ENCODE data around the gene NR6A1.

The NR6A1 gene

GRCh38 chr9:124562328-124562727, 208.8 kb downstream of the NR6A1 start:
- DNase-seq: no peak

DNA sequence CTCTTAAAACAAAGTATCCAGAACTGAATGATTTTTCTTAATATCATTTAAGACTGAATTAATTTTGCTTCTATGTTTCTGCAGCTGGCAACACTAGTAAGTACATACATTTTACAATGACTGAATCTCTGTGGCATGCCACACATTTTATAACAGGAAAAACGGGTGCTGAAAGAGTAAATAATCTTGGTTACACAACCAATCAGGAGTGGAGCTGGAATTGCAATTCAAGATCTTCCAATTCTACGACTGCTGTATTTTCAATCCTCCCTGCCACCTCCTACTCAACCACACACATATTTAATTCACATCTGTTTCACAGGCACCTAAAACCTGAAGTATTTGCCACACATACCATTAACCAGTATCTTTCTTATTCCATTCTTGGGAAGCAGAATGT, 211.2 kb downstream of the NR6A1 start:
- peak; percentile 78 for DNase-seq

- no peak for DNase-seq
Measured at GRCh38 chr9:124558777-124559470, 212.2 kb downstream of the NR6A1 start.

DNA sequence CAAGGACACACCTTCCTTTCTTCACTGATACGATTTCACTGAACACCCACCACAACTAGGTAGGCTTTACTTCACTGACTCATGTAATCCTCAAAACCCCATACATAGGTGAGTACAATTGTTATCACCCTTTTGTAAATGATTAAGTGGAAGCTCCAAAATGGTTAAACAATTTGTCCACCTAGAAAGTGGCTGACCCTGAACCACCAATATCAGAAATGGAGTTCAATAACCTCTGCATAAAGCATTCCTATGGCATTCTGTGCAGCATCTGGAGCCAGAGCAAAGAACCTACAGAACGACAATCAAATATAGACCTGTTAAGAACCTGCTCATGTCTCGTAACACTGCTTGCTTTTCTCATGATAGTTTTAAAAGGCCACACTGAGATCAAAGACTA, 213.2 kb downstream of the NR6A1 start:
- DNase-seq: no peak

GRCh38 chr9:124555043-124555442, 216.1 kb downstream of the NR6A1 start:
- no peak for DNase-seq

- DNase-seq: peak; percentile 88
Measured at GRCh38 chr9:124553738-124554137, 217.4 kb downstream of the NR6A1 start.

GRCh38 chr9:124552273-124552605, 218.9 kb downstream of the NR6A1 start:
- DNase-seq: no peak

GRCh38 chr9:124551472-124552272, 219.4 kb downstream of the NR6A1 start:
- peak; percentile 75 for DNase-seq

DNA sequence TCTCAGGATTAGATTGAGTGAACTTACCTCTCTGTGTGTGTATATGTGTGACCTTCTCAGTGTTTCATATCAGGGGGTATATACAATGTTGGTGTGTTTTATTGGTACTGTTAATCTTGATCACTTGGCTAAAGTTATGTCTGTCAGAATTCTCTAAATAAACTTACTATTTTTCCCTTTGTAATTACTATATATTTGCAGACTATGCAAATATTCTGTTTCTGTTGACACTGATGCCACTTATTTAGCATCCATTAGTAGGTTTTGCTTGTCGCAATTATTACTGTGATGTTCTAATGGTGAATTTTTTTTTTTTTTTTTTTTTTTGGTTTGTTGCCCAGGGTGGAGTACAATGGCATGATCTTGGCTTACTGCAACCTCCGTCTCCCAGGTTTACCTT, 221.0 kb downstream of the NR6A1 start:
- no peak for DNase-seq

DNA sequence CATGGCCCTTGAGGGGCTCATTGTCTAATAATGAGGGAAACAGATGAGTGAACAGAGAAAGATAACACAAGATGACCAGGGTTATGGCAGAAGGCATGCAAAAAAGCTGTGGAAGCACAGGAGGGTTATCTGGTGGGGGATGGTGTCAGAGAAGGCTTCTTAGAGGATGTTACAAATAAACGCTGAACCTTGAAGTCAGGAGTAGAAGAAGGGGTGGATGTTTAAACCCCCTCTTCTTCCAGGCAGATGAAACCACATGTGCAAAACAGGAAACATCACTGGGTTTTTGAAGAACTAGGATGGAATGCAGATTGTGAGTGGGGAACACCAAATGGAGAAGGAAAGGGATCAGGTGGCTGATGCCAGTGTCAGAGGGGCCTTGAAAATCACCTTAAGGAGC, 222.1 kb downstream of the NR6A1 start:
- DNase-seq: no peak

- no peak for DNase-seq
Measured at GRCh38 chr9:124544535-124544934, 226.6 kb downstream of the NR6A1 start.

DNA sequence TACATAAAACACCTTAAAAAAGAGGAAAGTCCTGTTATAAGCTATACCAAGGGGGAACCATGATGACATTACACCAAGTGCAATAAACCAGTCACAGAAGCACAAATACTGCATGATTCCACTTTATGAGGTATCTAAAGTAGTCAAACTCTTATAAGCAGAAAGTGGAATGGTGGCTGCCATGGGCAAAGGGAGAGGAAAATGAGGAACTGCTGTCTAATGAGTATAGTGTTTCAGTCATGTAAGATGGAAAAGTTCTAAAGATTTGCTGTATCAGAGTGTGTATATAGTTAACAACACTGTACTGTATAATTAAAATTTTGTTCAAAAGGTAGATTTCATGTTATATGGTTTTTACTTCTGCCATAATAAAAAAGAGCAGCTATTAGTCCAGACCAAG, 229.3 kb downstream of the NR6A1 start:
- no peak for DNase-seq

- no peak for DNase-seq
Measured at GRCh38 chr9:124537926-124538325, 233.2 kb downstream of the NR6A1 start.

DNA sequence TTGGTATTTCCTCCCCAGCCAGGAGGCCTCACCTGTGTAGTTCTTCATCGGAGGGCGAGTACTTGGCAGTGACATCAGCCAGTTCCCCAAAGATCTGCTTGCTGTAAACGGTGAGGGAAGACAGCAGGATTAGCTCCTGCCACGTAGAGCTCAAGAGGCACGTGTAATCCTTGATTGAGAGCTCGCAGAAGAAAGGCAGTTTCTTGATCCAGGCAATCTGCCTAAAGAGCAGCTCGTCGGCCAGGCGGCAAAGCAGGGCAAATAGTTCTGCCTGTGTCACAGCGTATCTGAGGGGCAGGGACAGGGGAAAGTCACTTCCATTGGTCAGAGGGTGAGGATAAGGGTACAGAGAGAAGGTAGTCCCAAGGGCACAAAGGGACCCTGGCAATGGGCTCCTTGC, 235.3 kb downstream of the NR6A1 start:
- no peak for DNase-seq

- DNase-seq: no peak
Measured at GRCh38 chr9:124532897-124533296, 238.2 kb downstream of the NR6A1 start.

DNA sequence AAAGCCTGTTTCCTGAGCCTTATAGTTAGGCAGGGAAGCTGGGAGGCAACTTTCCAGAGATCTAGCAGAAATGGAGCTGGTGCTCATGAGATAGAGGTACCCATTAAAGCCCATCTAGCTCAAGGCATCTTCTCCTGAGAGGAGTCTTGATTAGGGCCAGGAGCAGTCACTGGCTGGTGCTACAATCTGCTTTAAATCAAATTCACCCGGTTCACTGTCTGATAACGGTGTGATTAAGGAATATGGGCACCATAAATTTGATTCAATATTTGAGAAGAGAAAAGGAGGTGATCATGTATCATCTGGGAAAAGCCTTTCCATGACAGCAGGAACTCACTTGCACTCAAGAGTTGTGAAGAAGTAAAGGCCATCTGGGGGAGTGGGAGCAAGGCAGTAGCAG, 240.0 kb downstream of the NR6A1 start:
- no peak for DNase-seq

DNA sequence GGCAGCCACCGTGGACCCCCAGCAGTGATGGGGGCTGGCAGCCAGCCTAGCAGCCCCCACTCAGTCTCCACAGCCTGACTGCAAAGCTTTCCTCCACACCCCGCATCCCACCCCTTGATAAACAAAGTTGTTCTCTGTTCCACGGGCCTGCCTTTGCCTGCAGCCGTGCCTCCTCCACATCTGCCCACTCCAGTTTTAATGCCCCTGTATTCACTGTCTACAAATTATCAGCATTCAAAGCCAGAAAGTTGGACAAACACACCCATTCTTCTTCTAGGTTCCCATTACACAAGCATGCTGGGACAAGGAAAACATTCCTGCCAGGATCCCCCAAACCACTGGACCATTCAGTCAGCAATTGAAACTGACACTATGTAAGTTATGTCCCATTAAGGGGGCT, 240.9 kb downstream of the NR6A1 start:
- no peak for DNase-seq

DNA sequence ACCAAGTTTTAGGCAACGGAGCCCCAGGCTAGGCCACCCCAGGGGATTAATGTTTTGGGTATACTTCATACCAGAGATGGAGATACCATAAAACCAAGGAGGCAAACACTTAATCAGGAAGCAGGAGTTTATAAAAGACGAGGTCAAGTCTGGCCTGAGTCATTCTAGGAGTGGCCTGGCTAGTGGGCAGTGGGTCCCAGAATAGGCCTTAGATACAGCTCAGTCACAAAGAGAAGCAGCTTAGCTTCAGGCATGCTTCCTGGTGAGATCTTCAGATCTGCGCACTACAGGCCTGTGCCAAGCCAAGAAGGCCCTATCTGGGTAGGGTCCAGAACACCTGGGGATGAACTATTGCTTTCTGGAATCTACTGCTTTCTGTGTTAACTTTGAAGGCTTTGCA, 243.3 kb downstream of the NR6A1 start:
- DNase-seq: no peak

- DNase-seq: no peak
Measured at GRCh38 chr9:124526174-124526573, 244.9 kb downstream of the NR6A1 start.

DNA sequence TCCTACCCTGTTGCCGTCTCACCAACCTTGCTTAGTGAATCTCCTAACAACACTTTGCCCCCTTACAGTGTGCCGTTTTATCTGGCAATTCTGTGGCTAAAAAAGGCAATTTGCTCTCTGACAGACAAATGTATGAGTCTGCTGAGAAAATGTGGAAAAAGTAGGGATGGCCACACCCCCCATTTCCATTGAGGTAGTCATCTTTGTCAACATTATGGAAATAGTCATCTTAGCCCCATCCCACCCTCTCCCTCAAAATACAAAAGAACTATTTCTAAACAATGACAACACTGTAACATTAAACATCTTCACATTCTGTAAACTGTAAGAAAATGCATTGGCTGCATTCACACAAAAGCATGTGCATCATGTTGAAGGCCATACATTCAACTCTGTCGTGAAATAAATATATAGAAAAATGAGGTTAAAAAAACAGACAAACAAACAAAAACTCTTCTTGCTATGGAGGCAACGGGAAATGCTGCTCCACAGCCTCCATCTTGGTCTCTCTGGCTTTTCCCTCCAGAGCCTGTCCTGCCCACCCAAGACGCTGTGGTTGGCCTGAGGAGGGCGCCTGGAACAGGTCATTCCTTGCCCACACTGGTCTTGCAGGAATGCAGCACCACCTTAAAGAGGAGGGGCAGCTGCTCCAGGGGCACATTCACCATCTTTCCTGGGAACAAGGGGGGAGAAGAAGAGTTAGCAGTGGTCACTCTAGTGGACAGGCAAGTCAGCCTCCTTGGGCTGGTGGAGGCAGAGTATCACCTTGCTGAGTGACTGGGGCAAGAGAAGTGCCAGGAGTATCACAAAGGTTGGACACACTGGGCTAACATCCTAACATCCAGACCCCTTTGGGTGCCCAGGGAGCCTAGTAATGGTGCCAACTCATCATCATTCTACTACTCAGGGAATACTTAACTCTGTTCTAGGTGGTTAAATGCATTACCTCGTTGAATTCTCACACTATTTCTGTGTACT, 248.7 kb downstream of the NR6A1 start:
- no peak for DNase-seq

GRCh38 chr9:124521142-124521541, 250.0 kb downstream of the NR6A1 start:
- no peak for DNase-seq

DNA sequence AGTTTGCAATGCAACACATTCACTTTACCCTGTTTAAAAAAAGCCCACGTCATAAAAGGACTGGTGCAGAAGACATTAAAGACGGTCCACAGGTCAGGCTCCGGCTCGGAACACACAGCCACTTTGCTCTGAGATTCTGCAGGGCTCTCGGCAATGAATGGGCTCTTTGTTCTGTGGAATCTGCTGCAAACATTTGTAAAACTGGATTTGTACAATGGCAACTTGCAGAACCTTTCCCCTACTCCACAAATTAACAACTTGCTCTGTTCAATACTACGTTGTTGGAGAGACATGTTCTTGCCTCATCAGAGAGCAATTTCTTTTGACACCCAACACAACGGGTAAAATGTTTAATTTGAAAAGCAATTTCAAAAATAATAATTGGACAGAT, 250.9 kb downstream of the NR6A1 start:
- DNase-seq: no peak

- DNase-seq: no peak
Measured at GRCh38 chr9:124518116-124518515, 253.0 kb downstream of the NR6A1 start.
